Vagina (tissue), 2 donors: ENCODE measurements around the gene GRB2. TPM values are rescaled to one million over a fixed set of nuclear protein-coding genes. Genes with fewer than 3 reads are reported as not detected.

ENCODE experiments used
- DNase-seq, 2 donors: peaks; one replicate each; pipeline ENCODE4 v3.0.0-alpha.2; 2017; ENCODE audit errors: extremely low spot score in 2 of 2
- H3K27ac ChIP-seq: fragments of 200-600 bp; sonication (generic); one replicate; pipeline ENCODE4 v1.5.1; 2019
- H3K27me3 ChIP-seq: fragments of 200-600 bp; sonication (generic); one replicate; pipeline ENCODE4 v1.5.1; 2019
- H3K36me3 ChIP-seq, 2 donors: fragments of 200-600 bp; sonication (generic); one replicate each; pipeline ENCODE4 v1.5.1; 2017 to 2019
- H3K4me1 ChIP-seq: fragments of 200-600 bp; sonication (generic); one replicate; pipeline ENCODE4 v1.5.1; 2019
- H3K4me3 ChIP-seq, 2 donors: fragments of 200-600 bp; sonication (generic); 1 replicate in 1 of 2; 2 replicates in 1 of 2; pipeline ENCODE4 v1.5.1; 2016 to 2019
- H3K9me3 ChIP-seq: fragments of 200-600 bp; sonication (generic); one replicate; pipeline ENCODE4 v1.5.1; 2019
- CTCF ChIP-seq, 3 experiments: fragments of 450-650 bp in 2 of 3; fragments of 200-600 bp in 1 of 3; sonication (generic) in 1 of 3; IDR thresholded peaks; one replicate each; pipeline ENCODE4 v1.5.1; 2017 to 2019; ENCODE audit warnings: antibody characterized with exemption in 3 of 3, mild to moderate bottlenecking in 2 of 3, moderate library complexity in 2 of 3
- POLR2A ChIP-seq, 2 donors: fragments of 450-650 bp; IDR thresholded peaks; one replicate each; pipeline ENCODE4 v1.6.1; 2017; ENCODE audit warnings: antibody characterized with exemption in 2 of 2, mild to moderate bottlenecking in 2 of 2, moderate library complexity in 2 of 2
- POLR2AphosphoS5 ChIP-seq, 2 donors: sonication (generic); formaldehyde crosslinking; IDR thresholded peaks; one replicate each; pipeline ENCODE4 v1.9.0; 2017; ENCODE audit warnings: antibody characterized with exemption in 2 of 2, mild to moderate bottlenecking in 2 of 2, low read depth in 1 of 2; ENCODE audit not compliant: insufficient read depth in 1 of 2
- intact Hi-C: fragments of 100-400 bp; cut with DNase I; formaldehyde crosslinking; loops from one replicate; pipeline ENCODE4 v1.15.1; 2023
- total RNA-seq: library from RNA; depleted of rRNA; stranded (reverse); fragments of >200 nt; gene quantifications from one replicate; pipeline ENCODE4 v1.2.3, GENCODE V29; 2016

The GRB2 gene
- total RNA-seq, 1 donor from 2014 or later, result 71.9 TPM

- Histone ChIP-seq H3K4me1 (peaks cover 43% of the 10 kb centered on the region), H3K27me3 (no peaks in the 10 kb centered on the region), H3K9me3 (no peaks in the 10 kb centered on the region), H3K27ac (no peak overlapping the region), H3K4me3 (no peak overlapping the region), H3K36me3 (no peaks in the 10 kb centered on the region)
- DNase-seq, result no peak
- intact Hi-C loops, result no loop called here
- TF ChIP-seq POLR2A (IDR thresholded peaks at IDR 0.05) (no peak), CTCF (IDR thresholded peaks at IDR 0.05) (no peak), POLR2AphosphoS5 (IDR thresholded peaks at IDR 0.05; ENCODE audit: insufficient read depth in 1 of 2, low read depth in 1 of 2) (no peak)
Observed at GRCh38 chr17:75353176-75353575, 52.3 kb downstream of the GRB2 start.

GRCh38 chr17:75352079-75352569 lies 53.4 kb downstream of the GRB2 start:
- intact Hi-C loops, result no loop called here
- DNase-seq, result no peak
- peaks cover 53% of the 10 kb centered on the region for H3K4me1 ChIP-seq
- H3K27ac ChIP-seq, result no peak overlapping the region
- TF ChIP-seq CTCF (IDR thresholded peaks at IDR 0.05) (no peak), POLR2AphosphoS5 (IDR thresholded peaks at IDR 0.05; ENCODE audit: insufficient read depth in 1 of 2, low read depth in 1 of 2) (no peak), POLR2A (IDR thresholded peaks at IDR 0.05) (no peak)
- no peaks in the 10 kb centered on the region for H3K9me3 ChIP-seq
- no peaks in the 10 kb centered on the region for H3K27me3 ChIP-seq
- no peak overlapping the region for H3K4me3 ChIP-seq
- H3K36me3 ChIP-seq, result no peaks in the 10 kb centered on the region

- peaks cover 55% of the 10 kb centered on the region for H3K4me1 ChIP-seq
- no peaks in the 10 kb centered on the region for H3K9me3 ChIP-seq
- intact Hi-C loops, result no loop called here
- DNase-seq, result no peak
- H3K27me3 ChIP-seq, result no peaks in the 10 kb centered on the region
- H3K4me3 ChIP-seq, result no peak overlapping the region
- TF ChIP-seq CTCF (IDR thresholded peaks at IDR 0.05), result no peak
- TF ChIP-seq POLR2AphosphoS5 (IDR thresholded peaks at IDR 0.05; ENCODE audit: insufficient read depth in 1 of 2, low read depth in 1 of 2), result no peak
- TF ChIP-seq POLR2A (IDR thresholded peaks at IDR 0.05), result no peak
- no peaks in the 10 kb centered on the region for H3K36me3 ChIP-seq
- H3K27ac ChIP-seq, result no peak overlapping the region
Observed at GRCh38 chr17:75350706-75351105, 54.8 kb downstream of the GRB2 start.

- Histone ChIP-seq H3K9me3 (no peaks in the 10 kb centered on the region), H3K27me3 (no peaks in the 10 kb centered on the region), H3K36me3 (no peaks in the 10 kb centered on the region), H3K27ac (no peak overlapping the region), H3K4me3 (no peak overlapping the region), H3K4me1 (peaks cover 60% of the 10 kb centered on the region)
- no peak for DNase-seq
- intact Hi-C loops, result no loop called here
- no peak for TF ChIP-seq CTCF (IDR thresholded peaks at IDR 0.05)
- no peak for TF ChIP-seq POLR2A (IDR thresholded peaks at IDR 0.05)
- TF ChIP-seq POLR2AphosphoS5 (IDR thresholded peaks at IDR 0.05; ENCODE audit: insufficient read depth in 1 of 2, low read depth in 1 of 2), result no peak
Observed at GRCh38 chr17:75350029-75350428, 55.4 kb downstream of the GRB2 start.

GRCh38 chr17:75349589-75349988 lies 55.9 kb downstream of the GRB2 start:
- Histone ChIP-seq H3K27me3 (no peaks in the 10 kb centered on the region), H3K9me3 (no peaks in the 10 kb centered on the region), H3K4me1 (peaks cover 60% of the 10 kb centered on the region), H3K36me3 (no peaks in the 10 kb centered on the region), H3K27ac (no peak overlapping the region), H3K4me3 (no peak overlapping the region)
- DNase-seq, result no peak
- no peak for TF ChIP-seq POLR2A (IDR thresholded peaks at IDR 0.05)
- TF ChIP-seq CTCF (IDR thresholded peaks at IDR 0.05), result no peak
- TF ChIP-seq POLR2AphosphoS5 (IDR thresholded peaks at IDR 0.05; ENCODE audit: insufficient read depth in 1 of 2, low read depth in 1 of 2), result no peak
- intact Hi-C loops, result no loop called here
